ENCODE measurements around the gene INMT.

DNA sequence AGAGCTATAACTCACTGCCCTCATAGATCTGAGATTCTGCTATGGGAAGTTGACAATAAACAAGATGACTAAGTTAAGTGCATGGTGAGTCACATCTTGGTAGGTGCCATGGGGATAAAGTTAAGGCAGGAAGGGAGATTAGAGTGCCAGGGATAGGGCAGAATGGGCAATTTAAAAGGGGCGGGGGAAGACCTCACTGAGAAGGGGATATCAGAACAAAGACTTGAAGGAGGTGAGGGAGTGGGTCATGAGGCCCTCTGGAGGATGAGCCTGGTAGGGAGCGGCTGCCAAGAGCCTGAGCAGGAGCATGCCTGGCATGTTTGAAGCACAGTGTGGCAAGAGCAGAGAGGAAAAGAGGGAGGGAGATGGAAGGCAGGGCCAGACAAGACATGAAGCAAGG lies 34.8 kb upstream of the INMT start:
- TF ChIP-seq POLR2AphosphoS5 (IDR thresholded peaks at IDR 0.05; ENCODE audit: low read depth, low read length) (no peak), SIN3A (IDR thresholded peaks at IDR 0.05; ENCODE audit: borderline replicate concordance, insufficient read depth, low read length) (no peak)
- TF ChIP-seq, protein P1, sequence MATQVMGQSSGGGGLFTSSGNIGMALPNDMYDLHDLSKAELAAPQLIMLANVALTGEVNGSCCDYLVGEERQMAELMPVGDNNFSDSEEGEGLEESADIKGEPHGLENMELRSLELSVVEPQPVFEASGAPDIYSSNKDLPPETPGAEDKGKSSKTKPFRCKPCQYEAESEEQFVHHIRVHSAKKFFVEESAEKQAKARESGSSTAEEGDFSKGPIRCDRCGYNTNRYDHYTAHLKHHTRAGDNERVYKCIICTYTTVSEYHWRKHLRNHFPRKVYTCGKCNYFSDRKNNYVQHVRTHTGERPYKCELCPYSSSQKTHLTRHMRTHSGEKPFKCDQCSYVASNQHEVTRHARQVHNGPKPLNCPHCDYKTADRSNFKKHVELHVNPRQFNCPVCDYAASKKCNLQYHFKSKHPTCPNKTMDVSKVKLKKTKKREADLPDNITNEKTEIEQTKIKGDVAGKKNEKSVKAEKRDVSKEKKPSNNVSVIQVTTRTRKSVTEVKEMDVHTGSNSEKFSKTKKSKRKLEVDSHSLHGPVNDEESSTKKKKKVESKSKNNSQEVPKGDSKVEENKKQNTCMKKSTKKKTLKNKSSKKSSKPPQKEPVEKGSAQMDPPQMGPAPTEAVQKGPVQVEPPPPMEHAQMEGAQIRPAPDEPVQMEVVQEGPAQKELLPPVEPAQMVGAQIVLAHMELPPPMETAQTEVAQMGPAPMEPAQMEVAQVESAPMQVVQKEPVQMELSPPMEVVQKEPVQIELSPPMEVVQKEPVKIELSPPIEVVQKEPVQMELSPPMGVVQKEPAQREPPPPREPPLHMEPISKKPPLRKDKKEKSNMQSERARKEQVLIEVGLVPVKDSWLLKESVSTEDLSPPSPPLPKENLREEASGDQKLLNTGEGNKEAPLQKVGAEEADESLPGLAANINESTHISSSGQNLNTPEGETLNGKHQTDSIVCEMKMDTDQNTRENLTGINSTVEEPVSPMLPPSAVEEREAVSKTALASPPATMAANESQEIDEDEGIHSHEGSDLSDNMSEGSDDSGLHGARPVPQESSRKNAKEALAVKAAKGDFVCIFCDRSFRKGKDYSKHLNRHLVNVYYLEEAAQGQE (IDR thresholded peaks at IDR 0.05; ENCODE audit: insufficient read depth in 1 of 2, low read depth in 2 of 2, low read length in 2 of 2) = no peak
